T-helper 1 cell (primary cell): ENCODE results near the gene RSAD1.
"Not testable (repeated sequence)": the region's sequence is repeated elsewhere in the genome, so short reads cannot be mapped to it uniquely, and the experiment has no call there.

Source experiments
- DNase-seq, 5 donors: peaks; one replicate each; pipeline ENCODE4 v3.0.0-alpha.2; 2012 to 2020

Gene RSAD1

GRCh38 chr17:50458701-50459676 is 19.7 kb upstream of the RSAD1 start:
- no peak for DNase-seq

GRCh38 chr17:50459756-50460155 is 18.9 kb upstream of the RSAD1 start:
- DNase-seq = no peak

- no peak for DNase-seq
Observed at GRCh38 chr17:50460831-50461526, 17.7 kb upstream of the RSAD1 start.

GRCh38 chr17:50461550-50462132 is 17.0 kb upstream of the RSAD1 start:
- no peak for DNase-seq

- no peak for DNase-seq
Observed at GRCh38 chr17:50462446-50462845, 16.2 kb upstream of the RSAD1 start.

- no peak for DNase-seq
Observed at GRCh38 chr17:50464121-50464520, 14.5 kb upstream of the RSAD1 start.

GRCh38 chr17:50464736-50465135 is 13.9 kb upstream of the RSAD1 start:
- DNase-seq = no peak

GRCh38 chr17:50465171-50465570 is 13.5 kb upstream of the RSAD1 start:
- no peak for DNase-seq

- DNase-seq = no peak
Observed at GRCh38 chr17:50465635-50466034, 13.0 kb upstream of the RSAD1 start.

- no peak for DNase-seq
Observed at GRCh38 chr17:50466371-50467113, 12.1 kb upstream of the RSAD1 start.

GRCh38 chr17:50467114-50467854 is 11.4 kb upstream of the RSAD1 start:
- DNase-seq = no peak

- no peak for DNase-seq
Observed at GRCh38 chr17:50467855-50468303, 10.8 kb upstream of the RSAD1 start.

GRCh38 chr17:50468304-50469207 is 10.1 kb upstream of the RSAD1 start, which contains the start of gene CHAD:
Gene CHAD, minus strand, starts transcription at chr17:50468880. Its CDS starts 67 bp downstream, at chr17:50468813.
- no peak for DNase-seq

- no peak for DNase-seq
Observed at GRCh38 chr17:50469208-50469605, 9.5 kb upstream of the RSAD1 start.

GRCh38 chr17:50469671-50470305 is 8.9 kb upstream of the RSAD1 start:
- no peak for DNase-seq

- no peak for DNase-seq
Observed at GRCh38 chr17:50470426-50470825, 8.2 kb upstream of the RSAD1 start.

- no peak for DNase-seq
Observed at GRCh38 chr17:50471009-50471905, 7.4 kb upstream of the RSAD1 start.

- DNase-seq = no peak
Observed at GRCh38 chr17:50472286-50472685, 6.4 kb upstream of the RSAD1 start.

- not testable (repeated sequence) for DNase-seq
Observed at GRCh38 chr17:50472761-50473161, 5.9 kb upstream of the RSAD1 start.
